GM19468 (cell line): ENCODE data around the gene HSPA4.
"Not testable (repeated sequence)": the region's sequence is repeated elsewhere in the genome, so short reads cannot be mapped to it uniquely, and the experiment has no call there.

Experiments used
- ATAC-seq: cut with Tn5 transposase; IDR thresholded peaks from one replicate; pipeline ENCODE4 v1.9.1; 2021; ENCODE audit warnings: mild to moderate bottlenecking, moderate library complexity, moderate number of reproducible peaks; ENCODE audit not compliant: unreplicated experiment; ENCODE audit errors: extremely low read depth

The HSPA4 gene

DNA sequence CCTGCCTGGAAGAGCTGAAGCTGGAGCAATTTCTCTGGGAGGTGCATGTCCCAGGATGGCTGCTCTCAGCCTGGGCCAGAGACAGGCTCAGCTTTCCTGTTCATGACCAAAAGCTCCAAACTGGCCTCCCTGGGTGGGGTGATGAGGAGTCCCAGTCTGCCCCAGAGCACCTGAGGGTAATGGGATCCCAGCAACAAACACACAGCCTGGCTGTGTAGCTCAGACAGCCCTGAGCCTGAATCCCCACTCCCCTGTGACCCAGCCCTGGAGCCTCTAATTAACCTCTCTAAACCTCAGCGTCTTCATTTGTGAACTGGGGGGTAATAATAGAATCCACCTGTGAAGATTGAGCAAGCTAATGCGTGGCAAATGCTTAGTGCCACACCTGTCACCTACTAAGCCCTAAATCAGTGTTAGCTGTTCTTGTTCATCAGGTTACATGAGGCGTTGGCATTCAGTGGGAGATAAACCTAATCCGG, 67.5 kb downstream of the HSPA4 start:
- no peak for ATAC-seq

DNA sequence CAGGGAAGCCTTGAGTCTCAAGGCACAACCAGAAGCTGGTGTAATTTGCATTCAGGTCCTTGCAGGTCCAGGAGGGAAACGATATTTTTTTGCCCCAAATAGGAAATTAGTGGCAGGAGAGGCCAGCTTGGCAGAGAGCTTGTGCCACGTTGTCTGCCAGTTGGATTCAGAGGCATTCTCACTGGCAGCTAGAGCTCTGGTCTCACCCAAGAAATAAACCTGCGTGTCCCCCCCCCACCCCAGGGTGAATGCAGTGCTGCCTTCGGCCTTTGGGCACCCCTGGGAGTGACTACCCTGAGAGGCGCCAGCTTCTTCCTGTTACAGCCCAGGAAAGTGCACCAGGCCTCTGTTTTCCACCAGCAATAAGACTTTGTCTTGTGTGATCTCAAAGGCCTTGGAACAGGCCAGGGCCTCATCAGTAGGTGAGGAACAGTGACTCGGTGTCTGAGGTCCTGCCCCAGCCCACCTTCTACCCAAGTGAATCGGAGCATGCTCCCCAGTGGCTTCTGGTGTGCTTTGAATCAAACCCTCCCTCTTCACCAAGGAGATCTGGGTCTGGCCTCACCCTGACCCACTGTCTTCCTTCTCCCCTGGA, 68.4 kb downstream of the HSPA4 start:
- no peak for ATAC-seq

DNA sequence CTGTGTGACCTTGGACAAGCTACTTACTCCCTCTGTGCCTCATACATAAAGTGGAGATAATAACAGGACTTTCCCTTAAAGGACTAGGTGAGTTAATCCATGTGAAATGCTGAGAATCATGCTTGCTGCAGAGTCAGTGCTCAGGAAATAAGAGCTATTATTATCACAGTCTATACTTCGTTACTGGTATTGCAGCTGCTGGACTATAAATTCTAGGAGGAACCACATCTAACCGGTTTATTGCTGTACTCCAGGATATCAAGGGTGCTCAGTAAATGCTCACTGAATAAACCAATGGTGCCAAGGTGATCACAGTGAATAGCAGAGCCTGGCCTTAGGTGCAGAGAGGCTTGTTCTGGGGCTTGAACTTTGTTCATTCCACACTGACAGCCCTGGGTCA, 69.3 kb downstream of the HSPA4 start:
- ATAC-seq = no peak

GRCh38 chr5:133121611-133122150, 69.9 kb downstream of the HSPA4 start:
- ATAC-seq = no peak

DNA sequence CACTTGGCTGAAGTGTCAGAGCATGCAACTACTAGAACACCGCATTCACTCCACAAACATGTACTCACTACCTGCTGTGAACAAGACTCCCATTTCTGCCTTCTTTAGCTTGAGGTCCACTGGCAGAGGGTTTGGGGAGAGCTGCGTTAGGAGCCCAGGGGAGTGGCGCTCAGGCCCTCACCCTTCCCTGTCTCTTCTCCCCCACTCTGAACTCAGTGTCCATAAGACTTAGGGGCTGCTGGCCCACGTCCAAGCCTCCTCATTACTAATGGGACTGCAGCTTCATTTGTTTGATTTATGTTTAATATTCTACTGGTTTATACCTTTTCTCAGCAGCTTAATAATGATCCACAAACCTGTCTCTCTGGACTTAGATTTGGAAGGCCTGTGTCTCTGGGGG, 70.9 kb downstream of the HSPA4 start:
- ATAC-seq = no peak

DNA sequence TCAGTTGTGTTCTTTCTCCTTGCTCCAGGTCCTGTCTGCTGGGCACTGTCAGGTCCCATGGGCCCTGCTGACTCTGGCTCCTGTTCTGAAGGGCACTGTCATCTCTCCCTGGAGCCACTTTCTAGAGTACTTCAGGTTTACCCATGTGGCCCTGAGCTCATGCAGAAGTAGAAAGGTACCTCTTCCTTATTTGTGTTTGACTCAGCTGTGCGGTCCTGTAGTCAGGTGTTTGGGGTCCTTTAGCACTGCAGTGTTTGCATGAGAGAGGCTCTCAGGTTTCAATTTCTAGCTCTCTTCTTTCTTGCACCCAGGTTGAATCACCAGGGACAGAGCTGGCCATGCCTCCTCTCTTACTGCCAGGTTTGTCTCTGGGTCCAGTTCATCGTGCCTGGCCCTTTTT, 71.5 kb downstream of the HSPA4 start:
- ATAC-seq = no peak

DNA sequence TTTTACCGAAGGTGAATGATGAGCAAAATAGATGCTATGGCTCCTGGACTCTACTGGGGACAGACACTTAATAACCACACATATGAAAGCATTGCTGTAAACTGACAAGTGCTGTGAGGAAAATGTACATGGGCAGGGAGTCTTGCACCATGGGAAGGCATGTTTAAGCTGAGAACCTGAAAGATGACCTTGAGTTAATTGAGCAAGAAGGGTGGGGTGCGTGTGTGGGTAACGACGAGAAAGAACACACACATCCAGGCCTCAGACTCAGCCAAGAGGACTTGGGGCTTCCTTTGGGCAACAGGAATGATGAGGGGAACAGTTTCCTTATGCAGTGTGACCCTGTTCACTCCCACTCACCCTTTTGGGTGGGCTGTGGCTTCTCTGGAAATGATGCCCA, 73.1 kb downstream of the HSPA4 start:
- no peak for ATAC-seq

DNA sequence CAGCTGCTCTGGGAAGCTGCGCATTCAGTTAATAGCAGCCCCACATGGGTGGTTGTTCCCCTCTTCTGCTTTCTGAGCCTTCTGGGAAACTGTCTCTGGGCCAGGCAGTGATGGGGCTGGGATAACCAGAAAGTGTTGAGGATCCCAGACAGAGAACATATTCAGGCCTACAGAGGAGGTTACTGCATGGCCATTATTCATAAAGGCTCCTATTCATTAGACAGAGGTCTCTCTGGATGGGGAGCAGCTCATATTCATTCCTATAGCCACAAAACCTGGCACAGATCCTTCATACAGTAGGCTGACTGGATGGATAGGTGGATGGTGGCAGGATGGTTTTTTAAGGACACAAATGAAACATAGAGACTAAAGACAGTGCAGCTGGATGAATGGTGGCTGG, 76.3 kb downstream of the HSPA4 start:
- no peak for ATAC-seq

- no peak for ATAC-seq
These were observed 77.5 kb downstream of the HSPA4 start for GRCh38 chr5:133129289-133129688.

DNA sequence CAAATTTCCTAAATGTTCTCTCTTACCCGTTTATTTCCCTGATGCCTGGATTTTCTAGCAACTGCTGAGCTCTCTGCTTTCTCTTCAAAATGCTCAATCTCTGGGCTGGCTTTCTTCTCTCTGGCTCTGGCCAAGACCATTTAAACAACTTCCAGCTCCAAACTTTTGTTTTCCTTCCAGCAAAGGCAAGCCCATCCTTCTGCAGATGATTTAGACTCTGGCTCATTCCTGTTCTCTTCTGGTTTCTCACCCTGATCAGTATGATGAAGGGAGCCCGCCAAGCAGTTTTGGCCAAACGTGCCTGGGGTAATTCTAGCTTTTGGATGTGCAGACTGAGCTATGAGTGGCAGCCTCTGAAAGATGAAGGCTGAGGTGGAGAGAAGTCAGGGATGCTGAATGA, 78.1 kb downstream of the HSPA4 start:
- no peak for ATAC-seq

GRCh38 chr5:133130387-133131118, 78.7 kb downstream of the HSPA4 start:
- no peak for ATAC-seq

GRCh38 chr5:133132717-133133116, 80.9 kb downstream of the HSPA4 start:
- no peak for ATAC-seq

DNA sequence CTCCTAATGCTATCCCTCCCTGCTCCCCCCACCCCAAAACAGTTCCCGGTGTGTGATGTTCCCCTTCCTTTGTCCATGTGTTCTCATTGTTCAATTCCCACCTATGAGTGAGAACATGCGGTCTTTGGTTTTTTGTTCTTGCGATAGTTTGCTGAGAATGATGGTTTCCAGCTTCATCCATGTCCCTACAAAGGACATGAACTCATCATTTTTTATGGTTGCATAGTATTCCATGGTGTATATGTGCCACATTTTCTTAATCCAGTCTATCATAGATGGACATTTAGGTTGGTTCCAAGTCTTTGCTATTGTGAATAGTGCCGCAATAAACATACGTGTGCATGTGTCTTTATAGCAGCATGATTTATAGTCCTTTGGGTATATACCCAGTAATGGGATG, 81.4 kb downstream of the HSPA4 start:
- not testable (repeated sequence) for ATAC-seq

DNA sequence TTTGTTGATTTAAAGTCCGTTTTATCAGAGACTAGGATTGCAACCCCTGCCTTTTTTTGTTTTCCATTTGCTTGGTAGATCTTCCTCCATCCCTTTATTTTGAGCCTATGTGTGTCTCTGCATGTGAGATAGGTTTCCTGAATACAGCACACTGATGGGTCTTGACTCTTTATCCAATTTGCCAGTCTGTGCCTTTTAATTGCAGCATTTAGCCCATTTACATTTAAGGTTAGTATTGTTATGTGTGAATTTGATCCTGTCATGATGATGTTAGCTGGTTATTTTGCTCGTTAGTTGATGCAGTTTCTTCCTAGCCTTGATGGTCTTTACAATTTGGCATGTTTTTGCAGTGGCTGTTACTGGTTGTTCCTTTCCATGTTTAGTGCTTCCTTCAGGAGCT, 85.1 kb downstream of the HSPA4 start:
- ATAC-seq = not testable (repeated sequence)

DNA sequence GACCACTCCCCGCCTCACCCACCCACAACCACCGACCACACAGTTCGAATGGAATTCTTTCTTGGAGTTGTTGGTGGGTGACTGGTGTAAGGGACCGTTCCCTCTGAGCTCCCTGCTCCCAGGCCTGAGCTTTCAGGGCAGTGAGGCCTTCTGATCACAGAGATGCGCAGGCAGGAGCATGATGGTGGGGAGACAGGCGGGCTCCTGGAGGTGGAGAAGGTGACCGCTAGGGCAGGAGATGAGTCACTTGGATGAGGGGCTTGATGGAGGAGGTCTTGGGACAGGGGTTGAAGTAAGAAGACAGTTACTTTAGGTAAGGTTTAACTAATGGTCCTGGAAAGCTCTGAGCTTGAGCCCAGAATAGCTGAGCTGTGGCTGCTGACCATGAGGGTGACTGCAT, 88.5 kb downstream of the HSPA4 start:
- ATAC-seq = no peak

DNA sequence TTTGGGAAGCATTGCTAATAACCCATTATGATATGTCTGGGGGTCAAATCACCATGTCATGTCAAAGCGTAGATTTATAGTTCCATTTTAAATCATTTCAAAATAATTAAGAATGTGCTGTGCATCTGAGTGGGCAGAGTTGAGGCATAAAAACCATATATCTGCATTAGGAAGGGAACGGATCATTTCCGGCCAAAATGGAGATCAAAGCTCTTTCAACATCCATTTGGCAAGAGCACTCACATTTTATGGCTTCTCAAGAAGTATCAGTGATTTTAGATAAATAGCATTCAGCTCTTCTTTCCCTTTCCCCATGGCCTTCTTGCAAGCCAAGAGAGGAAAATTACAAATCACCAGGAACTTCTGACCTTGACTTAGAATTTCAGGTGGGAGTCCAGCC, 89.9 kb downstream of the HSPA4 start:
- ATAC-seq = no peak

GRCh38 chr5:133142782-133143181, 91.0 kb downstream of the HSPA4 start:
- ATAC-seq = no peak

DNA sequence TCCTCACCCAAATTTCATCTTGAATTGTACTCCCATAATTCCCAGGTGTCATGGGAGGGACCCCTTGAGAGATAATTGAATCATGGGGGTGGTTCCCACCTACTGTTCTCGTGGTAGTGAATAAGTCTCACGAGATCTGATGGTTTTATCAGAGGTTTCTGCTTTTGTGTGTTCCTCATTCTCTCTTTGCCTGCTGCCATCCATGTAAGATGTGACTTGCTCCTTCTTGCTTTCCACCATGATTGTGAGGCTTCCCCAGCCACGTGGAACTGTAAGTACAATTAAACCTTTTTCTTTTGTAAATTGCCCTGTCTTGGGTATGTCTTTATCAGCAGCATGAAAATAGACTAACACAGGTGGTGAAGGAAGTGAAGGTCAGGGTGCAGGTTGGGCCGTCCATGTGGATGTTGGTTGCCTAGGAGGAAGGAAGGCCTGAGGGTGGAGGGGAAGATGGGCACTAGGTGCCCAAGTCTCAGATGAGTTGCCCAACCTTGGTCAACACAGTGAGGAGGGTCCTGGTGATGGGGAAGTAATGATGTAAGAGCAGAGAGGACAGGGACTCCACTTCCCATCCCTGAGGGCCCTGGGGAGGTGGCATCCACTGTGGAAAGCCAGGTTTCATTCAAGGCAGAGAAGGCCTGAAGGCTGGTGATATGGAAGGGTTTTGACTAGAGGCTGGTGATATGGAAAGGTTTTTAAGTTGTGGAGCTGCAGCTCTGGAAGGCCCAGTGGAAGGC, 92.6 kb downstream of the HSPA4 start:
- ATAC-seq = no peak

GRCh38 chr5:133145436-133146170, 93.8 kb downstream of the HSPA4 start:
- no peak for ATAC-seq

- ATAC-seq = no peak
These were observed 95.6 kb downstream of the HSPA4 start for GRCh38 chr5:133147411-133147810.
